Ishikawa (cell line): ENCODE measurements around the gene GCA.

Source experiments
- CREB1 ChIP-seq: IDR thresholded peaks from 2 replicates; pipeline ENCODE4 v1.6.1; 2012; ENCODE audit warnings: low read depth
- EP300 ChIP-seq: IDR thresholded peaks from 2 replicates; pipeline ENCODE4 v1.6.1; 2012; ENCODE audit warnings: borderline replicate concordance
- FOXM1 ChIP-seq: IDR thresholded peaks from 2 replicates; pipeline ENCODE4 v1.6.1; 2012; ENCODE audit warnings: low read depth, borderline replicate concordance
- REST ChIP-seq: IDR thresholded peaks from 2 replicates; pipeline ENCODE4 v1.6.1; 2012; ENCODE audit warnings: low read depth, mild to moderate bottlenecking
- TAF1 ChIP-seq: IDR thresholded peaks from 2 replicates; pipeline ENCODE4 v1.6.1; 2012; ENCODE audit warnings: low read depth, mild to moderate bottlenecking
- TCF12 ChIP-seq: IDR thresholded peaks from 2 replicates; pipeline ENCODE4 v1.6.1; 2012; ENCODE audit warnings: low read depth
- USF1 ChIP-seq: IDR thresholded peaks from 2 replicates; pipeline ENCODE4 v1.6.1; 2012
- YY1 ChIP-seq: IDR thresholded peaks from 2 replicates; pipeline ENCODE4 v1.6.1; 2012; ENCODE audit warnings: low read depth
- ZBTB7A ChIP-seq: IDR thresholded peaks from 2 replicates; pipeline ENCODE4 v1.6.1; 2012; ENCODE audit warnings: low read depth
- TF ChIP-seq, protein P1 (sequence below): IDR thresholded peaks from 2 replicates; pipeline ENCODE4 v1.6.1; 2012

DNA sequence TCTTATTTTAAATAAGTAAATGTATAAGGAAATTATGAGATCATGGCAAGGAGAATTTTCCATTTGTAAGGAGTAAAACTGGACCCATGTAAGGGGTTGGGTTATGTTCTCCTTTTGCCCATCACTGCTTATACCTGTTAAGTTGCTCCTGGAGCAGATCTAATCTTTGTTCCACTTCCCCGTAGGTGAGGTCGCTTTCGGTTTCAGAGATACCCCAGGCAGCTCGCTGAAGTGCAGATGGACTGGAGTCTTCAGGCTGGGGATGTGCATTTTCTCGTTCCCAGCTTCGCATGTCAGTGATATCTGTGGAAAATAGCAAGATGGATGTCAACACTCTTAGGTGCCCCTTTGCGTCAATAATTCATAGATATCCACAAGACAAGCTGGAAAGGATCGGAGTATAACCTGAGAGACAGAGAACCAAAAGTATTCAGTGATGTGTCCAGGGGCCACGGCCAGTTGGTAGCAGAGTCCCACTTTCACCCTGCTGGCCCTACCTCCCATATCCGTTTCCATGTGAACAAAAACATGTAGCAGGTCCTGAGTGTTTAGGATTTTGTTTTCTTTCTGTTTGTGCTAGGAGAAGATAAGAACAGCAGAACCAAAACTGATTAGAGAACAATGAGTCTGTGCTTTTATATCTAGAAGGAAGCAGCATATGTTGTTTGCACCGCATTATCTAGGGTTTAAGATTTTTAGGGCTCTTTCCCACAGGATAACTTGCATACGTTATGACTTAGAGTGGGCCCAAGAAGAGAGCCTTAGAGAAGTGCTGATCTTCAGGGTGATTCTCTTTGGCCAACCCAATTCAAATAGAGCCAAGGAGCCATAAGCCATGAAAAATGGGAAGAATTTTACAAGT, 36.0 kb downstream of the GCA start:
- TF ChIP-seq, protein P1, sequence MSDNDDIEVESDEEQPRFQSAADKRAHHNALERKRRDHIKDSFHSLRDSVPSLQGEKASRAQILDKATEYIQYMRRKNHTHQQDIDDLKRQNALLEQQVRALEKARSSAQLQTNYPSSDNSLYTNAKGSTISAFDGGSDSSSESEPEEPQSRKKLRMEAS, result no peak
- TF ChIP-seq REST, result no peak
- no peak for TF ChIP-seq CREB1
- TF ChIP-seq TAF1, result no peak
- TF ChIP-seq FOXM1, result no peak
- TF ChIP-seq EP300, result no peak
- no peak for TF ChIP-seq YY1
- no peak for TF ChIP-seq USF1
- TF ChIP-seq ZBTB7A, result no peak
- no peak for TF ChIP-seq TCF12
